K562 (cell line): ENCODE data around the gene USPL1. TPM values are rescaled to one million over a fixed set of nuclear protein-coding genes. Genes with fewer than 3 reads are reported as not detected.

Experiments used
- ATAC-seq: fragments of 200-7000 bp; cut with Tn5 transposase; 3 replicates; pipeline ENCODE4 v1.9.1; 2020; ENCODE audit warnings: moderate library complexity
- BruUV-seq: library from RNA; stranded (reverse); fragments of 400-500 nt; replicated peaks from 2 replicates; lab custom pipeline; 2021; lab: Mats Ljungman, UMichigan
- CTCF ChIA-PET: fragments of 300-600 bp; formaldehyde crosslinking; extraction: SDS; loops from one replicate; lab custom pipeline; 2021; ENCODE audit warnings: low intra/inter-chr PET ratio; lab: Yijun Ruan, JAX
- POLR2A ChIA-PET: fragments of 300-600, 350-650 bp; sonication (Branson Sonifier 250); formaldehyde crosslinking; extraction: SDS; loops from one replicate; lab custom pipeline; 2021; ENCODE audit warnings: antibody characterized with exemption, inconsistent platforms; lab: Yijun Ruan, JAX
- DNase-seq, 4 experiments: peaks; one replicate each; pipeline versions ENCODE4 v3.0.0 to v3.0.0-alpha.2; 2011 to 2018; ENCODE audit warnings: low spot score in 3 of 4, mixed read lengths in 3 of 4; ENCODE audit errors: extremely low read depth in 1 of 4
- FAIRE-seq: peaks from 2 replicates; lab custom pipeline; 2011; peaks lifted over from hg19 to GRCh38; lab: Jason Lieb, UNC
- H2AFZ ChIP-seq: 2 replicates; pipeline ENCODE4 v1.6.0; 2011; ENCODE audit warnings: low read depth, low read length, control low read depth, inconsistent platforms
- H3K27ac ChIP-seq: fragments of 200-600 bp; 3 replicates; pipeline ENCODE4 v1.8.0; 2011; ENCODE audit warnings: low read depth, mild to moderate bottlenecking, control low read depth, inconsistent platforms, low read length, moderate library complexity, mixed read lengths; ENCODE audit errors: extremely low read depth
- H3K27me3 ChIP-seq, 2 experiments: fragments of 300-600 bp in 1 of 2; 2 replicates in 1 of 2; 3 replicates in 1 of 2; pipeline versions ENCODE4 v1.6.0 to v1.8.0; 2011; ENCODE audit warnings: inconsistent platforms in 2 of 2, low read length in 2 of 2, mild to moderate bottlenecking in 1 of 2, mixed read lengths in 1 of 2, moderate library complexity in 1 of 2; ENCODE audit not compliant: control insufficient read depth in 2 of 2, insufficient read depth in 2 of 2
- H3K36me3 ChIP-seq: fragments of 300-600 bp; 3 replicates; pipeline ENCODE4 v1.8.0; 2011; ENCODE audit warnings: mild to moderate bottlenecking, low read length, inconsistent platforms; ENCODE audit not compliant: control insufficient read depth, insufficient read depth
- H3K4me1 ChIP-seq, 2 experiments: fragments of 200-600 bp in 1 of 2; replicated peaks in 1 of 2; 2 replicates in 1 of 2; 3 replicates in 1 of 2; pipeline versions ENCODE4 v1.5.1 to v1.8.0; 2011; ENCODE audit warnings: inconsistent platforms in 2 of 2, low read length in 2 of 2, mild to moderate bottlenecking in 1 of 2, mixed read lengths in 1 of 2, moderate library complexity in 1 of 2; ENCODE audit not compliant: control insufficient read depth in 2 of 2, insufficient read depth in 2 of 2
- H3K4me2 ChIP-seq: 2 replicates; pipeline ENCODE4 v1.6.1; 2011; ENCODE audit warnings: low read length, control low read depth, inconsistent platforms, mixed read lengths; ENCODE audit not compliant: insufficient read depth
- H3K4me3 ChIP-seq: fragments of 200-600 bp; sonication (generic), shearing (Covaris generic); 2 replicates; pipeline ENCODE4 v1.5.1; 2016; ENCODE audit warnings: control low read depth, inconsistent platforms
- H3K79me2 ChIP-seq: fragments of 200-600 bp; 3 replicates; pipeline ENCODE4 v1.8.0; 2011; ENCODE audit warnings: low read length, inconsistent platforms; ENCODE audit not compliant: control insufficient read depth, insufficient read depth
- H3K9ac ChIP-seq, 2 experiments: 2 replicates each; pipeline versions ENCODE4 v1.6.0 to v1.6.1; 2011; ENCODE audit warnings: low read depth in 2 of 2, low read length in 2 of 2, control low read depth in 1 of 2, inconsistent platforms in 1 of 2, mild to moderate bottlenecking in 1 of 2, mixed read lengths in 1 of 2; ENCODE audit not compliant: insufficient read depth in 1 of 2
- H3K9me1 ChIP-seq: one replicate; pipeline ENCODE4 v1.6.0; 2011; ENCODE audit warnings: inconsistent platforms, mild to moderate bottlenecking, low read length, moderate library complexity; ENCODE audit not compliant: control insufficient read depth, insufficient read depth
- H3K9me3 ChIP-seq: replicated peaks from 2 replicates; pipeline ENCODE4 v1.5.1; 2011; ENCODE audit warnings: low read depth, low read length, inconsistent platforms; ENCODE audit not compliant: control insufficient read depth, insufficient read depth
- H4K20me1 ChIP-seq: replicated peaks from 2 replicates; pipeline ENCODE4 v1.6.1; 2011; ENCODE audit warnings: low read length, inconsistent platforms, mixed read lengths; ENCODE audit not compliant: control insufficient read depth, insufficient read depth
- FOXJ3 ChIP-seq: sonication (generic); formaldehyde crosslinking; IDR thresholded peaks from 2 replicates; pipeline ENCODE4 v1.4.0; 2020; ENCODE audit warnings: mild to moderate bottlenecking, missing genetic modification reagents
- GTF2E2 ChIP-seq: fragments of 200-800 bp; sonication (Bioruptor generic); IDR thresholded peaks from 2 replicates; pipeline ENCODE4 v1.6.1; 2016; ENCODE audit warnings: missing genetic modification characterization, missing compliant biosample characterization
- L3MBTL2 ChIP-seq: fragments of 450-650 bp; IDR thresholded peaks from 2 replicates; pipeline ENCODE4 v1.6.1; 2016; ENCODE audit warnings: mild to moderate bottlenecking, moderate library complexity
- LARP7 ChIP-seq: fragments of 450-650 bp; IDR thresholded peaks from 2 replicates; pipeline ENCODE4 v1.6.1; 2016
- MXI1 ChIP-seq: IDR thresholded peaks from 2 replicates; pipeline ENCODE4 v1.6.1; 2011; ENCODE audit warnings: low read depth, mild to moderate bottlenecking, improper control_type of control experiment, low read length
- NFIC ChIP-seq: fragments of 450-650 bp; IDR thresholded peaks from 2 replicates; pipeline ENCODE4 v1.6.1; 2017; ENCODE audit warnings: mild to moderate bottlenecking, inconsistent platforms
- SAFB ChIP-seq: fragments of 200-400 bp; formaldehyde crosslinking; IDR thresholded peaks from 2 replicates; pipeline ENCODE4 v1.6.1; 2017; ENCODE audit warnings: low read depth, low read length, borderline replicate concordance
- SMAD4 ChIP-seq: fragments of 250-450 bp; sonication (Bioruptor Pico); conservative IDR thresholded peaks from 2 replicates; pipeline ENCODE4 v1.8.0; 2021; ENCODE audit warnings: inconsistent platforms, mild to moderate bottlenecking, moderate library complexity
- TAF9B ChIP-seq: fragments of 450-650 bp; IDR thresholded peaks from 2 replicates; pipeline ENCODE4 v1.6.1; 2018; ENCODE audit warnings: mild to moderate bottlenecking; ENCODE audit not compliant: partially characterized antibody
- YBX1 ChIP-seq: fragments of 450-650 bp; IDR thresholded peaks from 2 replicates; pipeline ENCODE4 v1.7.1; 2016; ENCODE audit warnings: mild to moderate bottlenecking
- ZBED1 ChIP-seq: IDR thresholded peaks from 2 replicates; pipeline ENCODE4 v1.6.1; 2014
- WGBS: fragments of 100-300 bp; shearing (Covaris generic); methylation state at CpG from one replicate; pipeline ENCODE4 v1.1.6; 2016; ENCODE audit warnings: low coverage, mixed read lengths; ENCODE audit not compliant: insufficient coverage; ENCODE audit errors: missing lambda C conversion rate; 5-methylcytosine and 5-hydroxymethylcytosine counted together
- in situ Hi-C: fragments of 300-500 bp; cut with MboI; formaldehyde crosslinking; loops from 4 replicates; pipeline ENCODE4 v1.15.0; 2018; ENCODE audit warnings: inconsistent platforms, mixed read lengths
- intact Hi-C: fragments of 100-400 bp; cut with micrococcal nuclease; formaldehyde crosslinking; loops from 2 replicates; pipeline ENCODE4 v1.14.2; 2022
- polyA plus RNA-seq, 8 experiments: library from polyadenylated mRNA; depleted of rRNA in 4 of 8; stranded (reverse) in 5 of 8; unstranded in 3 of 8; fragments of >200 nt; fragmentation: Nextera tagmentation in 2 of 8; fragmentation: Illumina TruSeq in 1 of 8; extraction: Ambion mirVana in 2 of 8; extraction: Trizol in 1 of 8; gene quantifications; 2 replicates each; pipeline versions ENCODE4 v1.2.1 to v1.2.3, GENCODE V29; 2011 to 2014; ENCODE audit warnings: inconsistent platforms in 1 of 8, missing spikeins in 1 of 8
- total RNA-seq, 7 experiments: library from RNA; depleted of rRNA in 6 of 7; stranded (reverse); fragments of >200 nt in 6 of 7; fragmentation: Illumina TruSeq in 2 of 7; extraction: Trizol in 2 of 7; gene quantifications; 2 replicates each; pipeline versions ENCODE4 v1.2.1 to v1.2.3, GENCODE V29; 2011 to 2021; ENCODE audit warnings: low replicate concordance in 1 of 7
- TF ChIP-seq, protein P1 (sequence below): fragments of 450-650 bp; IDR thresholded peaks from one replicate; pipeline ENCODE4 v1.6.1; 2018; ENCODE audit warnings: mild to moderate bottlenecking, moderate library complexity; ENCODE audit not compliant: partially characterized antibody
- TF ChIP-seq, protein P2 (sequence below): sonication (generic); formaldehyde crosslinking; IDR thresholded peaks from 2 replicates; pipeline ENCODE4 v1.8.0; 2023; ENCODE audit warnings: mild to moderate bottlenecking, missing genetic modification reagents
- TF ChIP-seq, protein P3 (sequence below): sonication (generic); formaldehyde crosslinking; IDR thresholded peaks from 2 replicates; pipeline ENCODE4 v1.8.0; 2022; ENCODE audit warnings: mild to moderate bottlenecking, missing genetic modification reagents
- TF ChIP-seq, protein P4 (sequence below): sonication (generic); formaldehyde crosslinking; IDR thresholded peaks from 2 replicates; pipeline ENCODE4 v1.8.1; 2023; ENCODE audit warnings: mild to moderate bottlenecking, missing genetic modification reagents
- TF ChIP-seq, protein P5 (sequence below): fragments of 450-650 bp; formaldehyde crosslinking; IDR thresholded peaks from 2 replicates; pipeline ENCODE4 v1.4.0; 2022; ENCODE audit warnings: mild to moderate bottlenecking, moderate library complexity

Gene USPL1
- total and polyA plus RNA-seq, 9 of the 15 experiments (the other 6 are each of a cell fraction or from before 2014, with no cell fraction given), result 5.5 to 18.0 (median 12.0) TPM

DNA sequence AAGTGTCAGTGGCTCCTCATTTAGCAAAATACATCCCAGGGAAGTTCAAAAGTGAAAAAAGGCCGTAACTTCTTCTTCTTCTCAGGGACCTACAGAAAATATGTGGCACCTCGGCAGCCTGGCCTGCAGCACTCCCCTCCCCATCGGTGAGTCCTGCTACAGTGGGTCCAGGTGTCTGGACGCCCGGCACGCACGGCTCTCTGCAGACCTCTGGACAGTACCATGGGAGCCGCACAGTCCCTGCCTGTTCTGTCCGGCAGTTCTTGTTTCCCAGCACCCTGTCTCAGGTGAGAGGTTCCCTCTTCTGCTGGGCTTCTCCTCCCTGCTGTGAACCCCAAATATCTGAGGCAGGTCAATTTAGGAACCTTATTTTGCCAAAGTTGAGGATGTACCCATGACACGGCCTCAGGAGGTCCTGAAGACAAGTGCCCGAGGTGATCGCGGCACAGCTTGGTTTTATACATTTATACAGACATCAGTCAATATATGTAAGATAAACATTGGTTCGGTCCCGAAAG is 80.8 kb downstream of the USPL1 start:
- no peaks in the 10 kb centered on the region for H3K4me1 ChIP-seq
- H3K27me3 ChIP-seq, result peaks cover 13 to 37% of the 10 kb centered on the region in 2 experiments
- no peak overlapping the region for H3K4me3 ChIP-seq
- TF ChIP-seq GTF2E2 (tag), result no peak
- TF ChIP-seq TAF9B, result no peak
- TF ChIP-seq, protein P1, sequence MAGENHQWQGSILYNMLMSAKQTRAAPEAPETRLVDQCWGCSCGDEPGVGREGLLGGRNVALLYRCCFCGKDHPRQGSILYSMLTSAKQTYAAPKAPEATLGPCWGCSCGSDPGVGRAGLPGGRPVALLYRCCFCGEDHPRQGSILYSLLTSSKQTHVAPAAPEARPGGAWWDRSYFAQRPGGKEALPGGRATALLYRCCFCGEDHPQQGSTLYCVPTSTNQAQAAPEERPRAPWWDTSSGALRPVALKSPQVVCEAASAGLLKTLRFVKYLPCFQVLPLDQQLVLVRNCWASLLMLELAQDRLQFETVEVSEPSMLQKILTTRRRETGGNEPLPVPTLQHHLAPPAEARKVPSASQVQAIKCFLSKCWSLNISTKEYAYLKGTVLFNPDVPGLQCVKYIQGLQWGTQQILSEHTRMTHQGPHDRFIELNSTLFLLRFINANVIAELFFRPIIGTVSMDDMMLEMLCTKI, result no peak
- no peak for TF ChIP-seq SAFB
- TF ChIP-seq, protein P2, sequence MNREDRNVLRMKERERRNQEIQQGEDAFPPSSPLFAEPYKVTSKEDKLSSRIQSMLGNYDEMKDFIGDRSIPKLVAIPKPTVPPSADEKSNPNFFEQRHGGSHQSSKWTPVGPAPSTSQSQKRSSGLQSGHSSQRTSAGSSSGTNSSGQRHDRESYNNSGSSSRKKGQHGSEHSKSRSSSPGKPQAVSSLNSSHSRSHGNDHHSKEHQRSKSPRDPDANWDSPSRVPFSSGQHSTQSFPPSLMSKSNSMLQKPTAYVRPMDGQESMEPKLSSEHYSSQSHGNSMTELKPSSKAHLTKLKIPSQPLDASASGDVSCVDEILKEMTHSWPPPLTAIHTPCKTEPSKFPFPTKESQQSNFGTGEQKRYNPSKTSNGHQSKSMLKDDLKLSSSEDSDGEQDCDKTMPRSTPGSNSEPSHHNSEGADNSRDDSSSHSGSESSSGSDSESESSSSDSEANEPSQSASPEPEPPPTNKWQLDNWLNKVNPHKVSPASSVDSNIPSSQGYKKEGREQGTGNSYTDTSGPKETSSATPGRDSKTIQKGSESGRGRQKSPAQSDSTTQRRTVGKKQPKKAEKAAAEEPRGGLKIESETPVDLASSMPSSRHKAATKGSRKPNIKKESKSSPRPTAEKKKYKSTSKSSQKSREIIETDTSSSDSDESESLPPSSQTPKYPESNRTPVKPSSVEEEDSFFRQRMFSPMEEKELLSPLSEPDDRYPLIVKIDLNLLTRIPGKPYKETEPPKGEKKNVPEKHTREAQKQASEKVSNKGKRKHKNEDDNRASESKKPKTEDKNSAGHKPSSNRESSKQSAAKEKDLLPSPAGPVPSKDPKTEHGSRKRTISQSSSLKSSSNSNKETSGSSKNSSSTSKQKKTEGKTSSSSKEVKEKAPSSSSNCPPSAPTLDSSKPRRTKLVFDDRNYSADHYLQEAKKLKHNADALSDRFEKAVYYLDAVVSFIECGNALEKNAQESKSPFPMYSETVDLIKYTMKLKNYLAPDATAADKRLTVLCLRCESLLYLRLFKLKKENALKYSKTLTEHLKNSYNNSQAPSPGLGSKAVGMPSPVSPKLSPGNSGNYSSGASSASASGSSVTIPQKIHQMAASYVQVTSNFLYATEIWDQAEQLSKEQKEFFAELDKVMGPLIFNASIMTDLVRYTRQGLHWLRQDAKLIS (CRISPR knock-in tag), result no peak
- TF ChIP-seq L3MBTL2, result no peak
- no peak for TF ChIP-seq MXI1
- TF ChIP-seq, protein P3, sequence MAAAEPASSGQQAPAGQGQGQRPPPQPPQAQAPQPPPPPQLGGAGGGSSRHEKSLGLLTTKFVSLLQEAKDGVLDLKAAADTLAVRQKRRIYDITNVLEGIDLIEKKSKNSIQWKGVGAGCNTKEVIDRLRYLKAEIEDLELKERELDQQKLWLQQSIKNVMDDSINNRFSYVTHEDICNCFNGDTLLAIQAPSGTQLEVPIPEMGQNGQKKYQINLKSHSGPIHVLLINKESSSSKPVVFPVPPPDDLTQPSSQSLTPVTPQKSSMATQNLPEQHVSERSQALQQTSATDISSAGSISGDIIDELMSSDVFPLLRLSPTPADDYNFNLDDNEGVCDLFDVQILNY, result no peak
- TF ChIP-seq FOXJ3 (CRISPR knock-in tag), result no peak
- TF ChIP-seq YBX1, result no peak
- no peak for TF ChIP-seq LARP7
- TF ChIP-seq SMAD4 (CRISPR knock-in tag), result no peak
- TF ChIP-seq, protein P4, sequence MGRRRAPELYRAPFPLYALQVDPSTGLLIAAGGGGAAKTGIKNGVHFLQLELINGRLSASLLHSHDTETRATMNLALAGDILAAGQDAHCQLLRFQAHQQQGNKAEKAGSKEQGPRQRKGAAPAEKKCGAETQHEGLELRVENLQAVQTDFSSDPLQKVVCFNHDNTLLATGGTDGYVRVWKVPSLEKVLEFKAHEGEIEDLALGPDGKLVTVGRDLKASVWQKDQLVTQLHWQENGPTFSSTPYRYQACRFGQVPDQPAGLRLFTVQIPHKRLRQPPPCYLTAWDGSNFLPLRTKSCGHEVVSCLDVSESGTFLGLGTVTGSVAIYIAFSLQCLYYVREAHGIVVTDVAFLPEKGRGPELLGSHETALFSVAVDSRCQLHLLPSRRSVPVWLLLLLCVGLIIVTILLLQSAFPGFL (CRISPR knock-in tag), result no peak
- TF ChIP-seq, protein P5, sequence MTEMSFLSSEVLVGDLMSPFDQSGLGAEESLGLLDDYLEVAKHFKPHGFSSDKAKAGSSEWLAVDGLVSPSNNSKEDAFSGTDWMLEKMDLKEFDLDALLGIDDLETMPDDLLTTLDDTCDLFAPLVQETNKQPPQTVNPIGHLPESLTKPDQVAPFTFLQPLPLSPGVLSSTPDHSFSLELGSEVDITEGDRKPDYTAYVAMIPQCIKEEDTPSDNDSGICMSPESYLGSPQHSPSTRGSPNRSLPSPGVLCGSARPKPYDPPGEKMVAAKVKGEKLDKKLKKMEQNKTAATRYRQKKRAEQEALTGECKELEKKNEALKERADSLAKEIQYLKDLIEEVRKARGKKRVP (CRISPR knock-in tag), result no peak
- TF ChIP-seq ZBED1, result no peak
- no peak for TF ChIP-seq NFIC
- DNase-seq (no peak), ATAC-seq (no peak), FAIRE-seq (no peak)
- H3K79me2 ChIP-seq, result no peaks in the 10 kb centered on the region
- no peaks in the 10 kb centered on the region for H4K20me1 ChIP-seq
- no peaks in the 10 kb centered on the region for H3K9me3 ChIP-seq
- POLR2A ChIA-PET, result no interaction called here
- in situ Hi-C loops, result no loop called here
- H3K27ac ChIP-seq, result no peak overlapping the region
- no peak overlapping the region for H3K9ac ChIP-seq
- no peaks in the 10 kb centered on the region for H3K36me3 ChIP-seq
- H3K4me2 ChIP-seq, result no peak overlapping the region
- no peak overlapping the region for H2AFZ ChIP-seq
- BruUV-seq, result no TSS peak
- H3K9me1 ChIP-seq, result no peaks in the 10 kb centered on the region
- CTCF ChIA-PET, result no interaction called here
- intact Hi-C loops, result no loop called here
- 10% methylated on average over 13 of the region's 15 CpGs for WGBS
